GM12878 (cell line): Measurements from ENCODE around the gene FAM184B. TPM values are rescaled to one million over a fixed set of nuclear protein-coding genes. Genes with fewer than 3 reads are reported as not detected.

ENCODE experiments used
- ATAC-seq: fragments of 200-7000 bp; cut with Tn5 transposase; 3 replicates; pipeline ENCODE4 v1.9.1; 2020; ENCODE audit warnings: mild to moderate bottlenecking, moderate library complexity
- BruUV-seq: library from RNA; stranded (reverse); fragments of 400-500 nt; replicated peaks from 2 replicates; lab custom pipeline; 2021; lab: Mats Ljungman, UMichigan
- CTCF ChIA-PET: fragments of 300-600 bp; sonication (Branson Sonifier 250); formaldehyde crosslinking; extraction: SDS; loops from one replicate; lab custom pipeline; 2021; ENCODE audit warnings: inconsistent platforms; lab: Yijun Ruan, JAX
- POLR2A ChIA-PET: fragments of 350-600 bp; formaldehyde crosslinking; extraction: SDS; loops from one replicate; lab custom pipeline; 2021; ENCODE audit warnings: inconsistent platforms; lab: Charles Lee
- RAD21 ChIA-PET: fragments of 300-600 bp; sonication (Branson Sonifier 250); formaldehyde crosslinking; loops from one replicate; lab custom pipeline; 2023; ENCODE audit warnings: antibody characterized with exemption; ENCODE audit not compliant: unreplicated experiment; lab: Charles Lee
- SMC1A ChIA-PET: fragments of 300-600 bp; sonication (Branson Sonifier 250); formaldehyde crosslinking; loops from one replicate; lab custom pipeline; 2023; ENCODE audit not compliant: unreplicated experiment, uncharacterized antibody; lab: Charles Lee
- DNase-seq: peaks from one replicate; pipeline ENCODE4 v3.0.0-alpha.2; 2011; ENCODE audit warnings: low read depth, low spot score
- FAIRE-seq: peaks from 3 replicates; lab custom pipeline; 2011; peaks lifted over from hg19 to GRCh38; lab: Jason Lieb, UNC
- H2AFZ ChIP-seq: 2 replicates; pipeline ENCODE4 v1.6.0; 2011; ENCODE audit warnings: low read depth, low read length, control low read depth; ENCODE audit not compliant: control insufficient read depth
- H3K27ac ChIP-seq: 2 replicates; pipeline ENCODE4 v1.5.1; 2011; ENCODE audit warnings: control low read depth; ENCODE audit not compliant: control insufficient read depth, insufficient read depth
- H3K27me3 ChIP-seq, 2 experiments: replicated peaks in 1 of 2; 2 replicates each; pipeline versions ENCODE4 v1.6.0 to v1.6.1; 2011; ENCODE audit warnings: low read length in 1 of 2; ENCODE audit not compliant: control insufficient read depth in 2 of 2, insufficient read depth in 2 of 2
- H3K36me3 ChIP-seq, 2 experiments: 2 replicates each; pipeline ENCODE4 v1.5.1; 2011; ENCODE audit warnings: low read length in 1 of 2; ENCODE audit not compliant: control insufficient read depth in 2 of 2, insufficient read depth in 2 of 2
- H3K4me1 ChIP-seq: 2 replicates; pipeline ENCODE4 v1.6.1; 2011; ENCODE audit warnings: mild to moderate bottlenecking, low read length, moderate library complexity, mixed read lengths; ENCODE audit not compliant: control insufficient read depth, insufficient read depth
- H3K4me2 ChIP-seq: 2 replicates; pipeline ENCODE4 v1.6.0; 2011; ENCODE audit warnings: control low read depth; ENCODE audit not compliant: control insufficient read depth, insufficient read depth
- H3K4me3 ChIP-seq: fragments of 200-600 bp; sonication (generic); 2 replicates; pipeline ENCODE4 v1.5.1; 2016
- H3K79me2 ChIP-seq: 2 replicates; pipeline ENCODE4 v1.6.0; 2011; ENCODE audit warnings: low read length; ENCODE audit not compliant: control insufficient read depth, insufficient read depth
- H3K9ac ChIP-seq: 2 replicates; pipeline ENCODE4 v1.8.0; 2011; ENCODE audit warnings: low read length, control low read depth, mixed read lengths; ENCODE audit not compliant: control insufficient read depth, insufficient read depth
- H3K9me3 ChIP-seq: replicated peaks from 3 replicates; pipeline ENCODE4 v1.5.1; 2011; ENCODE audit warnings: mild to moderate bottlenecking, low read length; ENCODE audit not compliant: control insufficient read depth, insufficient read depth
- H4K20me1 ChIP-seq: 2 replicates; pipeline ENCODE4 v1.6.0; 2011; ENCODE audit not compliant: control insufficient read depth, insufficient read depth
- CHD4 ChIP-seq: fragments of 200-600 bp; sonication (generic); IDR thresholded peaks from 2 replicates; pipeline ENCODE4 v1.6.1; 2016; ENCODE audit warnings: mild to moderate bottlenecking
- KDM1A ChIP-seq: fragments of 200-600 bp; sonication (generic); IDR thresholded peaks from 2 replicates; pipeline ENCODE4 v1.6.1; 2016; ENCODE audit warnings: borderline replicate concordance
- MXI1 ChIP-seq: fragments of 150-350 bp; IDR thresholded peaks from 2 replicates; pipeline ENCODE4 v1.6.1; 2011; ENCODE audit warnings: low read depth, mild to moderate bottlenecking, inconsistent platforms, low read length, improper control_type of control experiment
- SMAD1 ChIP-seq: fragments of 450-650 bp; IDR thresholded peaks from 2 replicates; pipeline ENCODE4 v1.6.1; 2018; ENCODE audit warnings: mild to moderate bottlenecking, low read depth; ENCODE audit not compliant: partially characterized antibody
- SRF ChIP-seq, 2 experiments: IDR thresholded peaks; 2 replicates each; pipeline ENCODE4 v1.6.1; 2011; ENCODE audit warnings: low read depth in 2 of 2, low read length in 2 of 2, mild to moderate bottlenecking in 1 of 2, moderate library complexity in 1 of 2
- WRNIP1 ChIP-seq: IDR thresholded peaks from 2 replicates; pipeline ENCODE4 v1.6.1; 2011; ENCODE audit warnings: low read depth, low read length, improper control_type of control experiment, borderline replicate concordance
- WGBS: methylation state at CpG from one replicate; pipeline ENCODE4 v1.1.6; 2016; ENCODE audit warnings: low lambda C conversion rate; ENCODE audit not compliant: insufficient replicate concordance, insufficient coverage; ENCODE audit errors: missing lambda C conversion rate; 5-methylcytosine and 5-hydroxymethylcytosine counted together
- in situ Hi-C: fragments of 300-500 bp; cut with MboI; formaldehyde crosslinking; loops from 9 replicates; pipeline ENCODE4 v1.14.3; 2018; ENCODE audit warnings: mixed read lengths
- intact Hi-C: fragments of 100-400 bp; cut with micrococcal nuclease; formaldehyde crosslinking; loops from one replicate; pipeline ENCODE4 v1.14.2; 2022; ENCODE audit not compliant: unreplicated experiment
- polyA plus RNA-seq, 11 experiments: library from polyadenylated mRNA; depleted of rRNA in 4 of 11; unstranded in 6 of 11; stranded (reverse) in 5 of 11; fragments of >200 nt; fragmentation: Nextera tagmentation in 4 of 11; fragmentation: Illumina TruSeq in 1 of 11; extraction: Ambion mirVana in 4 of 11; extraction: Trizol in 1 of 11; gene quantifications; 1 replicate in 1 of 11; 2 replicates in 10 of 11; pipeline versions ENCODE4 v1.2.1 to v1.2.3, GENCODE V29; 2011 to 2016; ENCODE audit warnings: inconsistent platforms in 2 of 11, missing spikeins in 2 of 11, low read depth in 1 of 11
- total RNA-seq, 4 experiments: library from RNA; depleted of rRNA in 3 of 4; stranded (reverse); fragments of >200 nt in 3 of 4; fragmentation: Illumina TruSeq in 1 of 4; extraction: Trizol in 1 of 4; gene quantifications; 2 replicates each; pipeline versions ENCODE4 v1.2.1 to v1.2.3, GENCODE V29; 2013 to 2021
- TF ChIP-seq, protein P1 (sequence below): fragments of 450-650 bp; IDR thresholded peaks from 2 replicates; pipeline ENCODE4 v1.6.1; 2017; ENCODE audit warnings: mild to moderate bottlenecking

Gene FAM184B
- total and polyA plus RNA-seq, 10 of the 15 experiments (the other 5 are each of a cell fraction or from before 2014, with no cell fraction given), result under 0.01 TPM; not detected in 9

DNA sequence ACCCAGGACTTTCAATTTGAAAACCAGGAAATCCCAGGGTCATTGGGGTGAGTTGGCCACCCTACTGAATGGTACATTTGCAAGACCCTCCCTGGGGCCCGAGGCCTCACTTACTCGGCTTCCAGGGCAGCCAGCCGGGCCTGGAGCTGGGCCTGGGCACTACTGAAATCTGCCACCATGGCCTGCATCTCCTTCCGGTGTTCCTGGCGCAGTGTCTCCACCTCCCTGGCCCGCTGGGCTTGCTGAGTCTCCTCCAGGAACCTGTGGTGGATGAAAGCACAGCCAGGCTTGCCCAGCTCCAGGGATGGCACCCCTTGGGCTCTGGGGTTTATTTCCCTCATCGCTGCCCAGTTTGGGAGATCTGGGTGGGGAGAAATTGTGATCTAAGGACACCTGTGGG is 142.3 kb downstream of the FAM184B start:
- Histone ChIP-seq H3K9ac (no peak overlapping the region), H3K27ac (no peak overlapping the region), H4K20me1 (no peaks in the 10 kb centered on the region), H3K9me3 (no peaks in the 10 kb centered on the region; the same call in 2 of the 3 replicates), H3K79me2 (no peaks in the 10 kb centered on the region)
- RAD21 ChIA-PET, result interaction anchor here (1.2 kb wide), 1 partner anchor 90 kb away, joined by 3 read pairs; no protein-coding TSS in a partner anchor
- WGBS, result 66% methylated on average over 7 of the region's 7 CpGs
- no TSS peak for BruUV-seq
- no peak for ATAC-seq
- no peak for TF ChIP-seq MXI1
- TF ChIP-seq CHD4, result no peak
- TF ChIP-seq WRNIP1, result no peak
- TF ChIP-seq SRF (IDR thresholded peaks at IDR 0.05; ENCODE audit: low read depth in 2 of 2, low read length in 2 of 2), result no peak
- TF ChIP-seq KDM1A, result no peak
- TF ChIP-seq, protein P1, sequence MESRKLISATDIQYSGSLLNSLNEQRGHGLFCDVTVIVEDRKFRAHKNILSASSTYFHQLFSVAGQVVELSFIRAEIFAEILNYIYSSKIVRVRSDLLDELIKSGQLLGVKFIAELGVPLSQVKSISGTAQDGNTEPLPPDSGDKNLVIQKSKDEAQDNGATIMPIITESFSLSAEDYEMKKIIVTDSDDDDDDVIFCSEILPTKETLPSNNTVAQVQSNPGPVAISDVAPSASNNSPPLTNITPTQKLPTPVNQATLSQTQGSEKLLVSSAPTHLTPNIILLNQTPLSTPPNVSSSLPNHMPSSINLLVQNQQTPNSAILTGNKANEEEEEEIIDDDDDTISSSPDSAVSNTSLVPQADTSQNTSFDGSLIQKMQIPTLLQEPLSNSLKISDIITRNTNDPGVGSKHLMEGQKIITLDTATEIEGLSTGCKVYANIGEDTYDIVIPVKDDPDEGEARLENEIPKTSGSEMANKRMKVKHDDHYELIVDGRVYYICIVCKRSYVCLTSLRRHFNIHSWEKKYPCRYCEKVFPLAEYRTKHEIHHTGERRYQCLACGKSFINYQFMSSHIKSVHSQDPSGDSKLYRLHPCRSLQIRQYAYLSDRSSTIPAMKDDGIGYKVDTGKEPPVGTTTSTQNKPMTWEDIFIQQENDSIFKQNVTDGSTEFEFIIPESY, result no peak
- no peak for TF ChIP-seq SMAD1
- TF ChIP-seq, all 136 proteins: peak for 0
- intact Hi-C loops, result loop anchor here (5.0 kb wide), 1 partner anchor 953 kb away; no protein-coding TSS in a partner anchor
- SMC1A ChIA-PET, result no interaction called here
- H2AFZ ChIP-seq, result no peak overlapping the region
- FAIRE-seq (no peak), DNase-seq (no peak)
- CTCF ChIA-PET, result interaction anchor here (3.6 kb wide), 1 partner anchor 90 kb away, joined by 16 read pairs; no protein-coding TSS in a partner anchor
- H3K4me2 ChIP-seq, result no peak overlapping the region
- no peak overlapping the region for H3K4me3 ChIP-seq
- in situ Hi-C loops, result loop anchor here (5.0 to 10.0 kb wide), 2 partner anchors 92 to 956 kb away; no protein-coding TSS in a partner anchor
- POLR2A ChIA-PET, result interaction anchor here (1.0 kb wide), 1 partner anchor 91 kb away, joined by 5 read pairs; no protein-coding TSS in a partner anchor
- no peaks in the 10 kb centered on the region; a peak in 2 of 4 replicates for H3K36me3 ChIP-seq
- H3K27me3 ChIP-seq, result no peaks in the 10 kb centered on the region
- H3K4me1 ChIP-seq, result no peaks in the 10 kb centered on the region
